GM12875 (cell line): ENCODE measurements around the gene FBXO21.
"Not testable (repeated sequence)": the region's sequence is repeated elsewhere in the genome, so short reads cannot be mapped to it uniquely, and the experiment has no call there.

Source experiments
- H3K4me3 ChIP-seq: one replicate; pipeline ENCODE4 v1.5.1; 2011; ENCODE audit warnings: low read depth, low read length, control low read depth
- TF ChIP-seq, protein P1 (sequence below): IDR thresholded peaks from 2 replicates; pipeline ENCODE4 v1.5.1; 2011; ENCODE audit warnings: low read depth, mild to moderate bottlenecking, control low read depth, inconsistent platforms, low read length, moderate library complexity, borderline replicate concordance; ENCODE audit not compliant: insufficient read depth

FBXO21 gene

DNA sequence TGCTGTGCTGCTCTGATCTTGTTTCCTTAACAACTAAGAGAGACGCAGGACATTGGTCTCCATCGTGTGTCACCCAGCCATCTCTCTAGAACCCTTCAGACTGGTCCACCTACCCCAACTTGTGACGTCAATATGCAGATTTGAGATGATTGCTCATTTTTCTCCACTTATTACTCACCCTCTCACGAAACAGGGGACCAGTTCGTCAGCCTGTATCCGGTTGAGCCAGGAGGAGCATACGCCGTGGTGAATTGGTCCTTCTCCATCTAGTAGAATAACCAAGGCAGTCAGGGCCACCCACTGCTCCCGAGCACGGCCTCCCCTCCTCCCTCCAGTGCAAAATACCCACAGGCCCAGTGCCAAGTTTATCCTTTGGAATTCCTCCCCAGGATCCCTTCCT is 36.2 kb upstream of the FBXO21 start:
- H3K4me3 ChIP-seq, result no peak overlapping the region
- TF ChIP-seq, protein P1, sequence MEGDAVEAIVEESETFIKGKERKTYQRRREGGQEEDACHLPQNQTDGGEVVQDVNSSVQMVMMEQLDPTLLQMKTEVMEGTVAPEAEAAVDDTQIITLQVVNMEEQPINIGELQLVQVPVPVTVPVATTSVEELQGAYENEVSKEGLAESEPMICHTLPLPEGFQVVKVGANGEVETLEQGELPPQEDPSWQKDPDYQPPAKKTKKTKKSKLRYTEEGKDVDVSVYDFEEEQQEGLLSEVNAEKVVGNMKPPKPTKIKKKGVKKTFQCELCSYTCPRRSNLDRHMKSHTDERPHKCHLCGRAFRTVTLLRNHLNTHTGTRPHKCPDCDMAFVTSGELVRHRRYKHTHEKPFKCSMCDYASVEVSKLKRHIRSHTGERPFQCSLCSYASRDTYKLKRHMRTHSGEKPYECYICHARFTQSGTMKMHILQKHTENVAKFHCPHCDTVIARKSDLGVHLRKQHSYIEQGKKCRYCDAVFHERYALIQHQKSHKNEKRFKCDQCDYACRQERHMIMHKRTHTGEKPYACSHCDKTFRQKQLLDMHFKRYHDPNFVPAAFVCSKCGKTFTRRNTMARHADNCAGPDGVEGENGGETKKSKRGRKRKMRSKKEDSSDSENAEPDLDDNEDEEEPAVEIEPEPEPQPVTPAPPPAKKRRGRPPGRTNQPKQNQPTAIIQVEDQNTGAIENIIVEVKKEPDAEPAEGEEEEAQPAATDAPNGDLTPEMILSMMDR, result no peak

DNA sequence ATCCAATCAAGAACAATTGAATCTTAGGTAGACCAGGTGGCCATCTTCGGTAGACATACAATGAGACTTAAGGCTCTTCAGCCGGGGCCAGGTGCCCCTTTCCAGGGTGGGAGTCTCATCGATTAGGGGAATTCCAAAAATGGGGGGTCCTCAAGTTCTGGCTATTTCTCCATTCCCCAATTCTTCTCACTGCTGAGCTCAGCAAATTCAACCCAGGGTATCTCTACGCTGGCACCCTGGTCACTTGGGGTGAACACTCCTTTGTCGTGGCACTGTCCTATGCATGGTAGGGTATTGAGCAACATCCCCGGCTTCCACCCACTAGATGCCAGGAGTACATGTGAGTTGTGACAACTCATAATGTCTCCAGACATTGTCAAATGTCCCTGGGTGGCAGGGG is 34.9 kb upstream of the FBXO21 start:
- no peak overlapping the region for H3K4me3 ChIP-seq
- TF ChIP-seq, protein P1, result no peak

DNA sequence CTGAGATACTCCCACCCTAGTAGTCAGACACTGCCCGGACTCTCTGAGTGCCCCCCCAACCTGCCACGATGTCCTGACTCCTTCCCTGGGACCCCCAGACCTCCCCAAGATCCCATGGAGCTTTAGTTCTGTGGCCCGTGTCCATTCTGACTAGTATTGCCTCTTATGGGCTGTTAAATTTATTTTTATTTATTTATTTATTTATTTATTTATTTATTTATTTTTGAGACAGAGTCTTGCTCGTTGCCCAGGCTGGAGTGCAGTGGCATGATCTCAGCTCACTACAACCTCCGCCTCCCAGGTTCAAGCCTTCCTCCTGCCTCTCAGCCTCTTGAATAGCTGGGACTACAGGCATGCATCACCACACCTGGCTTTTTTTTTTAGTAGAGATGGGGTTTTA is 30.7 kb upstream of the FBXO21 start:
- H3K4me3 ChIP-seq, result not testable (repeated sequence)

DNA sequence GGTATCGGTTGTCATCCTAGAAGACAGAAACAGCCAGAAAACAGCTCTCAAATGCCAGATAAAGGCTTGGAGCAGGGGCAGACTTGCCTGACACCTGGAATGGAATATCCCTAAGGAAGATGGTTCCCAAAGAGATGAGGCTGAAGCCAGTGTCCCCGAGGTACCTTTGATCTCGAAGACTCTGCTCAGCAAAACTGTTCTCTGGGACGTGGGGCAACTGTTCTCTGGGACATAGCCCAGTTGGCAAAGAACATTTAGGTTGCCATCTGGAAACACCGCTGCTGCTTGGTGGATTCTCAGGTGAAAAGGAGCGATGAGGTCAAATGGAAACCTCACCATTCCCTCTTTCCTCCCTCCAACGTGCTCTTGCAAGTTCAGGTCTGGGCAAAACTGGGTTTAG is 27.9 kb upstream of the FBXO21 start:
- H3K4me3 ChIP-seq, result no peak overlapping the region
- TF ChIP-seq, protein P1, result no peak

DNA sequence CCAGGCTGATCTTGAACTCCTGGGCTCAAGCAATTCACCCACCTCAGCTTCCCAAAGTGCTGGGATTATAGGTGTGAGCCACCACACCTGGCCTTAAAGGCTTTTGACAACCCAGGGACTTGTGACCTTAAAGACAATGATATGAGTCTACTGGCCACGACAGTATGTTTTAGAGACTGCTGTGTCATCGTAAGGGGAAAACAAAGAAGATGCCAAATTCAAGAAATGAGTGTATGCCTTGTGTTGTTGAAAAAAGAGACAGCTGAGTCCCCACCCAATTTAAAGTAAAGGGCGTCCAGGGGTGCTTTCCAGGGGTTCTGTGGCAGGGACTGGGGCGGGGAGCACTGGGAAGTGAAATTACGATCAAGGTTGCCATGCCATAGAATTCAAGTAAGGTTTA is 26.4 kb upstream of the FBXO21 start:
- TF ChIP-seq, protein P1, result no peak
- H3K4me3 ChIP-seq, result no peak overlapping the region

DNA sequence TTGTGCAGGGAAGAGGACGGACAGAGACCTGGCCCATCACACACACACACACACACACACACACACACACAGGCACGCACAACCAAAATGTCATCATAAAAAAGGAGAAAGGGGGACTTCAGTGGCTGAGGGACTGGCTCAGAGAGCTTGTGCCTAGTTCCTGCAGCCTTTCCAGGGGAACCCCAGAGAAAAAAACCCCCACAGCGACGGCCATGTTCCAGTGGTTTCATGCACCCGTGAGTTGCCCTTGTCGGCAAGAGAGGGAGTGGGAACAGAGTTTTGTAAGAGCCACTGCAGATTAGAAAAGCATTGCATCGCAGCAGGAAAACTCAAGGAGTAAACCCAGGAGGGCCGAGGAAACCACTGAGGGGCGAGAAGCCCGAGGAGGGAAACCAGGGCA is 24.5 kb upstream of the FBXO21 start:
- TF ChIP-seq, protein P1, result no peak

DNA sequence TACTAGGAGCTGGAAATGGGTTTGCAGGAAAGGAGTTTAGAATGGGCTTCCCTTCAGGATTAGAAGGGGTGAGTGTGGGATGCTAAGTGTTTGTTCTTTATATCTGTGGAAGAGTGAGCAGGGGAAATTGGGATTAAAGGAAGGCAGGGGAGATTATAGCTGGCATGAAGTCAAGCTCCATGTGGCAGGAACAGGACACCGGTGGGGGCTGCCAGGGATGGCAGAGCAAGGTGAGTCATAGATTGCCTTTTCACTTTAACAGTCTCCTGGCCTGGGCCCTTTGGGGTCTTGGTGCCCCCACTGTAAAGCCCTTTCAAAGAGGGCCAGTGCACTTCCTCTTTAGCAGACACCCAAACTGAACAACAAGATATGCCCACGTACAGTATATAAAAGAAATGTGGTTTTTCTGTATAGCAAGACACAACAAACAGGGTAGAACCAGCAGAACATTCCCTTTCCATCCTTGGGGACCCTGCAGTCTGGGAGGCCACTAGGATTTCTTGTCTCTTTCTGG is 23.1 kb upstream of the FBXO21 start:
- TF ChIP-seq, protein P1, result no peak
- H3K4me3 ChIP-seq, result no peak overlapping the region

More for the DNA sequence above, 24.5 kb upstream of the FBXO21 start:
- no peak overlapping the region for H3K4me3 ChIP-seq
